ENCODE measurements around the gene HOXB6.

GRCh38 chr17:48605409-48605919 is 678 bp upstream of the HOXB6 start:
- TF ChIP-seq CTCF (IDR thresholded peaks at IDR 0.05 in 2 of 3, conservative IDR thresholded peaks at IDR 0.05 in 1 of 3; ENCODE audit: borderline replicate concordance in 1 of 3, insufficient read depth in 1 of 3, low read depth in 2 of 3, low read length in 2 of 3) (no peak), POLR2A (IDR thresholded peaks at IDR 0.05; ENCODE audit: borderline replicate concordance, extremely low read depth, insufficient read depth, insufficient read length) (no peak), REST (IDR thresholded peaks at IDR 0.05; ENCODE audit: low read depth) (no peak), SIN3A (IDR thresholded peaks at IDR 0.05; ENCODE audit: low read depth) (no peak), EZH2phosphoT487 (IDR thresholded peaks at IDR 0.05; ENCODE audit: borderline replicate concordance) (no peak), RAD21 (IDR thresholded peaks at IDR 0.05; ENCODE audit: low read depth) (no peak), TCF7L2 (IDR thresholded peaks at IDR 0.05; ENCODE audit: borderline replicate concordance, extremely low read depth, insufficient read depth, insufficient read length) (no peak), EZH2 (IDR thresholded peaks at IDR 0.05) (no peak)
